ENCODE data around the gene RIIAD1.

Gene RIIAD1

DNA sequence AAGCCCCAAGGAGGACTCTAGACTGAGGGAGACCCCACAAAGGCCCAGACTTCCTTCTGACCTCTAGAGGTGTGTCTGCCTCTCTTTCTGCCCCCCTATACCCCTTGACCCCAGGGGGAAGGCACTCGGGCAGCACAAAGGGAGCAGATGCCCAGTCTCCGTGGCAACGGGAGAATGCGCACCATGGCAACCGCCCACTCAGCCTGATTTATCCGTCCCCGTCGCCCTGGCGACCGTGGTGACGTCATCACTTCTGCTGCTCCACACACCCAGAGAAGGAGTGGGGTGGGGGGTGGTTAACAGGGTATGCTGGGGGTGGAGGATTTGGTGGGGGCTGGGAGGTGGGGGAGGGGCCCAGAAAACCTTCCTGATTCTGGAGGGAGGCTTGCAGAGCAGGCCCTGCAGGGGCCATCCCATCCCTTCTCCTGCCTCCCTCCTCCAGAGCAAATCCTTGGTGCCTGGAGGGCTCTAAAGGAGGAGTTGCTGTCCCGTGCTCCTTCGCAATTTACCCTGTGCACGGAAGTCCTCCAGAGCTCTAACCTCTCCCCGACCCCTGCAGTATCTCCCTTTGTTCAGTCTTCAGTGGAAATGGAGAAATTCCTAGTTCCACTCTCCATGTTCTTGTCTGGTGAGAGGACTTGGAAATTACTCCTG, 11.0 kb upstream of the RIIAD1 start:
- Histone ChIP-seq H3K4me3 (ENCODE audit: low read length) (no peak overlapping the region), H3K27ac (ENCODE audit: low read depth, low read length) (no peak overlapping the region), H3K79me2 (ENCODE audit: control insufficient read depth, low read length) (no peaks in the 10 kb centered on the region), H4K20me1 (ENCODE audit: control insufficient read depth, insufficient read depth, low read depth, low read length) (no peaks in the 10 kb centered on the region), H3K4me2 (ENCODE audit: low read length) (no peak overlapping the region), H3F3A (ENCODE audit: control insufficient read depth, insufficient read depth) (no peaks in the 10 kb centered on the region), H3K27me3 (ENCODE audit: control insufficient read depth, low read length) (peaks cover 8% of the 10 kb centered on the region; the same call in 1 of the 2 replicates), H3K9me2 (replicated peaks; ENCODE audit: control insufficient read depth, low read length) (no peaks in the 10 kb centered on the region), H3K4me1 (ENCODE audit: control insufficient read depth, low read length) (no peaks in the 10 kb centered on the region), H3K9me3 (ENCODE audit: control insufficient read depth, insufficient read depth, low read length) (no peaks in the 10 kb centered on the region), H3K36me3 (ENCODE audit: control insufficient read depth, low read length) (no peaks in the 10 kb centered on the region)
- TF ChIP-seq EZH2phosphoT487 (IDR thresholded peaks at IDR 0.05; ENCODE audit: borderline replicate concordance, low read length) = no peak
- TF ChIP-seq, protein P1, sequence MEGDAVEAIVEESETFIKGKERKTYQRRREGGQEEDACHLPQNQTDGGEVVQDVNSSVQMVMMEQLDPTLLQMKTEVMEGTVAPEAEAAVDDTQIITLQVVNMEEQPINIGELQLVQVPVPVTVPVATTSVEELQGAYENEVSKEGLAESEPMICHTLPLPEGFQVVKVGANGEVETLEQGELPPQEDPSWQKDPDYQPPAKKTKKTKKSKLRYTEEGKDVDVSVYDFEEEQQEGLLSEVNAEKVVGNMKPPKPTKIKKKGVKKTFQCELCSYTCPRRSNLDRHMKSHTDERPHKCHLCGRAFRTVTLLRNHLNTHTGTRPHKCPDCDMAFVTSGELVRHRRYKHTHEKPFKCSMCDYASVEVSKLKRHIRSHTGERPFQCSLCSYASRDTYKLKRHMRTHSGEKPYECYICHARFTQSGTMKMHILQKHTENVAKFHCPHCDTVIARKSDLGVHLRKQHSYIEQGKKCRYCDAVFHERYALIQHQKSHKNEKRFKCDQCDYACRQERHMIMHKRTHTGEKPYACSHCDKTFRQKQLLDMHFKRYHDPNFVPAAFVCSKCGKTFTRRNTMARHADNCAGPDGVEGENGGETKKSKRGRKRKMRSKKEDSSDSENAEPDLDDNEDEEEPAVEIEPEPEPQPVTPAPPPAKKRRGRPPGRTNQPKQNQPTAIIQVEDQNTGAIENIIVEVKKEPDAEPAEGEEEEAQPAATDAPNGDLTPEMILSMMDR (IDR thresholded peaks at IDR 0.05; ENCODE audit: low read depth, low read length, poor library complexity, severe bottlenecking) = no peak

DNA sequence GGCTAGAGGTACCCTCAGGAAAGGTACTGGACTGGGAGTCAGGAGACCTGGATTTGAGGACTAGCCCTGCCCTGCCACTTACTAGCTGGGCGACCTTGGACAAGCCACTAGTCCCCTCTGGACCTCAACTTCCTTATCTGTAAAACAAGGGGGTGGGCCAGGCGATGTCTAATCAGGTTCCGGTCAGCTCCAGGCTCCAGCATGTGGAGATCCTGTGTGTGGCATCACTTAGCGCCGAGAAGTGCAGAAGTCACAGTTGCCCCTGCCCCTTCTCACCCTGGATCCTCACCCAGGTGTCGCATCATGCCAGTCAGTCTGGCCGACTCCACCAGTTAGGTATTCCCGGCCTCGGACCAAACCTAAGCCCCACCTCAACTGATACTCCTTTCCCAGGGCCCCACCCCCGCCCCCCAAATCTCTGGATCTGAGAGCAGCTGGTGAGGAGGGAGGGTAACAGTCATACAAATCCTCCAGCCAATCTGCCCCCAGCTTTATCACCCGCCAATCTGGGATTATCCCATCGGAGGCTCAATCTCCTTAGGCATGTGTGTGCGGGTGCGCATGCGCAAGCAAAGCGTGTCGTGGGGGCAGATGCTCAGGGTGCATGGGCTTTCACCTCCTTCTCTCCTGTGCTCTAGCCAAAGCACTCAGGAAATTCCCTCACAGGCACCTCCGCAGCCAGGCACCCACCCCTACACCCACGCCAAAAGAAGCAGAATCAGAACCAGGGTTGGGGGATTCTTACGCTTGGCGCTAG, 10.1 kb upstream of the RIIAD1 start:
- TF ChIP-seq EZH2phosphoT487 (IDR thresholded peaks at IDR 0.05; ENCODE audit: borderline replicate concordance, low read length) = no peak
- TF ChIP-seq, protein P1 (IDR thresholded peaks at IDR 0.05; ENCODE audit: low read depth, low read length, poor library complexity, severe bottlenecking) = no peak
- Histone ChIP-seq H3K4me2 (ENCODE audit: low read length) (no peak overlapping the region), H3K79me2 (ENCODE audit: control insufficient read depth, low read length) (no peaks in the 10 kb centered on the region), H3K4me1 (ENCODE audit: control insufficient read depth, low read length) (no peaks in the 10 kb centered on the region), H3K9me2 (replicated peaks; ENCODE audit: control insufficient read depth, low read length) (no peaks in the 10 kb centered on the region), H3K9me3 (ENCODE audit: control insufficient read depth, insufficient read depth, low read length) (no peaks in the 10 kb centered on the region), H4K20me1 (ENCODE audit: control insufficient read depth, insufficient read depth, low read depth, low read length) (no peaks in the 10 kb centered on the region), H3K36me3 (ENCODE audit: control insufficient read depth, low read length) (no peaks in the 10 kb centered on the region), H3F3A (ENCODE audit: control insufficient read depth, insufficient read depth) (no peaks in the 10 kb centered on the region), H3K4me3 (ENCODE audit: low read length) (no peak overlapping the region), H3K27ac (ENCODE audit: low read depth, low read length) (no peak overlapping the region), H3K27me3 (ENCODE audit: control insufficient read depth, low read length) (peaks cover 10% of the 10 kb centered on the region; the same call in 1 of the 2 replicates)

DNA sequence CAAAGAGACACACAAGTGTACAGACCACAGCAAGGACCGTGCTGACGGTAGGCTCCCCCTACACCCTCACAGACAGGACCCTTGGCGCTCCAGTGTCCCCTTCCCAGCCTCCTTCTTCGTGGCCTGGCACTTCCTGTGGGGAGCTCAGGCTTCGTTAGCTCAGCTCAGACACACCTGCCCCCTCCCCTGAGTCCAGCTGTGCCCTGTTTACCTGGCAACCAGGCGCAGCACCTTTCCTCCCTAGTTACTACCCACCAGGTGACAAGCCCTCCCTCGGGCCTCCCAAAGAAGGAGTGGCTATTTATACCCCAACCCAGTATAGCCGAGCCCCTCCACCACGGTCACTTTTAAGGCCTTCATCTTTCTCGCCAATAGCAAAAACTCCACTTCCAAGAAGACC, 9.4 kb upstream of the RIIAD1 start:
- H3K27ac ChIP-seq (ENCODE audit: low read depth, low read length) = no peak overlapping the region
- H3K4me3 ChIP-seq (ENCODE audit: low read length) = no peak overlapping the region
- peaks cover 2% of the 10 kb centered on the region; the same call in 1 of the 2 replicates for H3K4me1 ChIP-seq (ENCODE audit: control insufficient read depth, low read length)
- TF ChIP-seq, protein P1 (IDR thresholded peaks at IDR 0.05; ENCODE audit: low read depth, low read length, poor library complexity, severe bottlenecking) = no peak
- TF ChIP-seq EZH2phosphoT487 (IDR thresholded peaks at IDR 0.05; ENCODE audit: borderline replicate concordance, low read length) = no peak
- no peaks in the 10 kb centered on the region for H3K9me3 ChIP-seq (ENCODE audit: control insufficient read depth, insufficient read depth, low read length)
- no peak overlapping the region for H3K4me2 ChIP-seq (ENCODE audit: low read length)
- peaks cover 14% of the 10 kb centered on the region for H3K27me3 ChIP-seq (ENCODE audit: control insufficient read depth, low read length)
- H3K36me3 ChIP-seq (ENCODE audit: control insufficient read depth, low read length) = no peaks in the 10 kb centered on the region
- H4K20me1 ChIP-seq (ENCODE audit: control insufficient read depth, insufficient read depth, low read depth, low read length) = no peaks in the 10 kb centered on the region
- no peaks in the 10 kb centered on the region for H3F3A ChIP-seq (ENCODE audit: control insufficient read depth, insufficient read depth)
- no peaks in the 10 kb centered on the region for H3K79me2 ChIP-seq (ENCODE audit: control insufficient read depth, low read length)
- H3K9me2 ChIP-seq (replicated peaks; ENCODE audit: control insufficient read depth, low read length) = no peaks in the 10 kb centered on the region

Data from DOHH2 (cell line).